WTC11 (cell line): ENCODE results near the gene MYLK. TPM values are rescaled to one million over a fixed set of nuclear protein-coding genes. Genes with fewer than 3 reads are reported as not detected.

Source experiments
- ATAC-seq: fragments of 200-7000 bp; cut with Tn5 transposase; 2 replicates; pipeline ENCODE4 v1.10.0; 2021; ENCODE audit warnings: mild to moderate bottlenecking, moderate library complexity
- CTCF ChIA-PET: fragments of 300-600 bp; sonication (Branson Sonifier 250); formaldehyde crosslinking; loops from one replicate; lab custom pipeline; 2021; ENCODE audit warnings: antibody characterized with exemption; lab: Charles Lee
- POLR2A ChIA-PET: fragments of 350-600 bp; sonication (Branson Sonifier 250); formaldehyde crosslinking; loops from one replicate; lab custom pipeline; 2021; ENCODE audit warnings: antibody characterized with exemption; lab: Charles Lee
- DNase-seq: peaks from one replicate; pipeline ENCODE4 v3.0.0; 2021; ENCODE audit warnings: low spot score
- H3K27ac Mint-ChIP-seq: 2 replicates; pipeline ENCODE4 v1.8.0; 2021; ENCODE audit warnings: mixed read lengths
- H3K27me3 Mint-ChIP-seq: 2 replicates; pipeline ENCODE4 v1.8.0; 2021; ENCODE audit warnings: low read depth, mild to moderate bottlenecking, moderate library complexity, mixed read lengths
- H3K36me3 Mint-ChIP-seq: 2 replicates; pipeline ENCODE4 v1.8.0; 2021; ENCODE audit warnings: mixed read lengths
- H3K4me1 Mint-ChIP-seq: 2 replicates; pipeline ENCODE4 v1.8.0; 2022; ENCODE audit warnings: mixed read lengths
- H3K4me3 Mint-ChIP-seq: 2 replicates; pipeline ENCODE4 v1.8.0; 2021; ENCODE audit warnings: mild to moderate bottlenecking, moderate library complexity, mixed read lengths
- H3K9me3 Mint-ChIP-seq: 2 replicates; pipeline ENCODE4 v1.8.0; 2021; ENCODE audit warnings: mixed read lengths
- AFF4 ChIP-seq: sonication (generic); formaldehyde crosslinking; IDR thresholded peaks from 2 replicates; pipeline ENCODE4 v1.8.1; 2023; ENCODE audit warnings: mild to moderate bottlenecking, missing genetic modification reagents, borderline replicate concordance
- ATF6 ChIP-seq: sonication (generic); formaldehyde crosslinking; IDR thresholded peaks from 2 replicates; pipeline ENCODE4 v1.8.1; 2023; ENCODE audit warnings: mild to moderate bottlenecking, missing genetic modification reagents
- CREM ChIP-seq: sonication (generic); formaldehyde crosslinking; IDR thresholded peaks from 2 replicates; pipeline ENCODE4 v1.8.1; 2022; ENCODE audit warnings: mild to moderate bottlenecking, missing genetic modification reagents, moderate library complexity
- CTCF ChIP-seq: fragments of 200-600 bp; IDR thresholded peaks from 2 replicates; pipeline ENCODE4 v1.8.0; 2022; ENCODE audit warnings: antibody characterized with exemption
- FOXP1 ChIP-seq: sonication (generic); formaldehyde crosslinking; IDR thresholded peaks from 2 replicates; pipeline ENCODE4 v1.8.0; 2022; ENCODE audit warnings: missing genetic modification reagents, mild to moderate bottlenecking, moderate library complexity, borderline replicate concordance
- IRF1 ChIP-seq: sonication (generic); formaldehyde crosslinking; IDR thresholded peaks from 2 replicates; pipeline ENCODE4 v1.8.0; 2023; ENCODE audit warnings: missing genetic modification reagents
- KAT7 ChIP-seq: sonication (generic); formaldehyde crosslinking; IDR thresholded peaks from 2 replicates; pipeline ENCODE4 v1.8.1; 2023; ENCODE audit warnings: missing genetic modification reagents, mild to moderate bottlenecking, borderline replicate concordance
- NR1H2 ChIP-seq: sonication (generic); formaldehyde crosslinking; IDR thresholded peaks from 2 replicates; pipeline ENCODE4 v1.9.0; 2021; ENCODE audit warnings: mild to moderate bottlenecking, moderate library complexity, missing genetic modification reagents
- NR3C1 ChIP-seq: sonication (generic); formaldehyde crosslinking; conservative IDR thresholded peaks from 2 replicates; pipeline ENCODE4 v1.8.1; 2023; ENCODE audit warnings: low read depth, mild to moderate bottlenecking, missing genetic modification reagents
- PREB ChIP-seq: sonication (generic); formaldehyde crosslinking; IDR thresholded peaks from 2 replicates; pipeline ENCODE4 v1.8.1; 2022; ENCODE audit warnings: mild to moderate bottlenecking, missing genetic modification reagents, moderate library complexity, borderline replicate concordance
- SP1 ChIP-seq: sonication (generic); formaldehyde crosslinking; conservative IDR thresholded peaks from 2 replicates; pipeline ENCODE4 v1.8.1; 2022; ENCODE audit warnings: missing genetic modification reagents
- TCF7 ChIP-seq: sonication (generic); formaldehyde crosslinking; IDR thresholded peaks from 2 replicates; pipeline ENCODE4 v1.8.0; 2022; ENCODE audit warnings: mild to moderate bottlenecking, low read depth, missing genetic modification reagents, moderate library complexity
- ZBTB43 ChIP-seq: sonication (generic); formaldehyde crosslinking; IDR thresholded peaks from 2 replicates; pipeline ENCODE4 v1.8.1; 2023; ENCODE audit warnings: mild to moderate bottlenecking, missing genetic modification reagents
- ZNF138 ChIP-seq: sonication (generic); formaldehyde crosslinking; conservative IDR thresholded peaks from 2 replicates; pipeline ENCODE4 v1.8.1; 2022; ENCODE audit warnings: mild to moderate bottlenecking, moderate library complexity, missing genetic modification reagents
- ZNF263 ChIP-seq: sonication (generic); formaldehyde crosslinking; IDR thresholded peaks from 2 replicates; pipeline ENCODE4 v1.8.1; 2022; ENCODE audit warnings: low read depth, mild to moderate bottlenecking, moderate library complexity, missing genetic modification reagents
- ZSCAN18 ChIP-seq: fragments of 250-450 bp; sonication (Bioruptor Pico); IDR thresholded peaks from 2 replicates; pipeline ENCODE4 v2.1.2; 2022; ENCODE audit warnings: mild to moderate bottlenecking, moderate library complexity
- total RNA-seq: library from RNA; stranded (reverse); gene quantifications from 3 replicates; pipeline ENCODE4 v1.2.3, GENCODE V29; 2021

Gene MYLK
- total RNA-seq, 1 experiment from 2014 or later: 10.4 TPM

GRCh38 chr3:123813876-123814275 is 70.3 kb downstream of the MYLK start:
- Mint-ChIP-seq H3K9me3 (no peaks in the 10 kb centered on the region), H3K4me1 (peaks cover 4% of the 10 kb centered on the region), H3K4me3 (no peak overlapping the region), H3K27ac (no peak overlapping the region), H3K27me3 (no peaks in the 10 kb centered on the region), H3K36me3 (no peaks in the 10 kb centered on the region)
- POLR2A ChIA-PET: interaction anchor here (0.6 kb wide), 1 partner anchor 70 kb away, joined by 3 read pairs; the partner anchor contains the start of gene MYLK
- DNase-seq: no peak
- ATAC-seq: no peak
- CTCF ChIA-PET: no interaction called here
- no peak for TF ChIP-seq PREB
- no peak for TF ChIP-seq CTCF
- no peak for TF ChIP-seq IRF1
- no peak for TF ChIP-seq ZSCAN18 (CRISPR knock-in tag)
- no peak for TF ChIP-seq NR3C1 (CRISPR knock-in tag)
- no peak for TF ChIP-seq FOXP1 (CRISPR knock-in tag)
- TF ChIP-seq ZNF263 (CRISPR knock-in tag): no peak
- no peak for TF ChIP-seq ZBTB43
- TF ChIP-seq TCF7 (CRISPR knock-in tag): no peak
- TF ChIP-seq SP1: no peak
- TF ChIP-seq ZNF138 (CRISPR knock-in tag): no peak
- TF ChIP-seq ATF6: no peak
- no peak for TF ChIP-seq NR1H2
- TF ChIP-seq AFF4 (CRISPR knock-in tag): no peak
- TF ChIP-seq KAT7 (CRISPR knock-in tag): no peak
- no peak for TF ChIP-seq CREM
